Upper lobe of right lung (tissue), 1 donor: ENCODE measurements around the gene RMDN2. TPM values are rescaled to one million over a fixed set of nuclear protein-coding genes. Genes with fewer than 3 reads are reported as not detected.
"Not testable (repeated sequence)": the region's sequence is repeated elsewhere in the genome, so short reads cannot be mapped to it uniquely, and the experiment has no call there.

Source experiments
- ATAC-seq: fragments of 200-7000 bp; cut with Tn5 transposase; one replicate; pipeline ENCODE4 v1.9.1; 2020; ENCODE audit warnings: mild to moderate bottlenecking, moderate library complexity
- DNase-seq: peaks from one replicate; pipeline ENCODE4 v3.0.0-alpha.2; 2020
- H3K27ac ChIP-seq: fragments of 200-600 bp; one replicate; pipeline ENCODE4 v1.8.0; 2022
- H3K27me3 ChIP-seq: fragments of 200-600 bp; one replicate; pipeline ENCODE4 v1.8.0; 2022; ENCODE audit warnings: mild to moderate bottlenecking
- H3K36me3 ChIP-seq: fragments of 200-600 bp; one replicate; pipeline ENCODE4 v1.8.0; 2022
- H3K4me1 ChIP-seq: fragments of 200-600 bp; one replicate; pipeline ENCODE4 v1.8.0; 2022
- H3K4me3 ChIP-seq: fragments of 200-600 bp; one replicate; pipeline ENCODE4 v1.8.0; 2022; ENCODE audit warnings: mild to moderate bottlenecking
- H3K9me3 ChIP-seq: fragments of 200-600 bp; one replicate; pipeline ENCODE4 v1.8.0; 2022
- intact Hi-C: fragments of 100-400 bp; cut with DNase I; formaldehyde crosslinking; loops from one replicate; pipeline ENCODE4 v1.11.0; 2022
- total RNA-seq: library from RNA; stranded (reverse); fragmentation: NEBNext Ultra II Directional; extraction: Animal tissue kit (Norgen Biotek cat#: 25700); gene quantifications from one replicate; pipeline ENCODE4 v1.2.1, GENCODE V29; 2021
- TF ChIP-seq, protein P1 (sequence below): fragments of 200-600 bp; IDR thresholded peaks from one replicate; pipeline ENCODE4 v1.8.0; 2022; ENCODE audit warnings: antibody characterized with exemption
- donor health status: DM: no; HTN: yes; CAD: no; lungs with severe emphysema.

RMDN2 gene
- total RNA-seq, 1 donor from 2014 or later, result 23.1 TPM

DNA sequence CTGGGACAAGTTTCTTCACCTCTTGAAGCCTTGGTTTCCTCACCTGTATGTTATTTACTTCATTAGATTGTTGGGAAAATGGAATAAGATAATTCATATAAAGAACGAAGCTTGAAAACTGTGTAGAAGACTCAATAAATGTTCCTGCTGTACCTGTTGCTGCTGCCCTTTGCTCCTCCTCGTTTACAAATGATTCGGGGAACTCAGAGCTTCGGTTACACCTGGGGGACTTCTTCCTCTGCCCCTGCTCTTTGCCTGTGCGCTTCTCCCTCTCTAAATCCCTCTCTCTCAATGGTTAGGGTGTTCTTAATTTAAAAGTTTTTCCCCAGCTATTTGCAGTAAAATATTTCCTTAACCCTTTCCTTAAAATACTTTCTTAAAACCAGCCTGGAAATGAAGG lies 3.3 kb upstream of the RMDN2 start:
- TF ChIP-seq, protein P1, sequence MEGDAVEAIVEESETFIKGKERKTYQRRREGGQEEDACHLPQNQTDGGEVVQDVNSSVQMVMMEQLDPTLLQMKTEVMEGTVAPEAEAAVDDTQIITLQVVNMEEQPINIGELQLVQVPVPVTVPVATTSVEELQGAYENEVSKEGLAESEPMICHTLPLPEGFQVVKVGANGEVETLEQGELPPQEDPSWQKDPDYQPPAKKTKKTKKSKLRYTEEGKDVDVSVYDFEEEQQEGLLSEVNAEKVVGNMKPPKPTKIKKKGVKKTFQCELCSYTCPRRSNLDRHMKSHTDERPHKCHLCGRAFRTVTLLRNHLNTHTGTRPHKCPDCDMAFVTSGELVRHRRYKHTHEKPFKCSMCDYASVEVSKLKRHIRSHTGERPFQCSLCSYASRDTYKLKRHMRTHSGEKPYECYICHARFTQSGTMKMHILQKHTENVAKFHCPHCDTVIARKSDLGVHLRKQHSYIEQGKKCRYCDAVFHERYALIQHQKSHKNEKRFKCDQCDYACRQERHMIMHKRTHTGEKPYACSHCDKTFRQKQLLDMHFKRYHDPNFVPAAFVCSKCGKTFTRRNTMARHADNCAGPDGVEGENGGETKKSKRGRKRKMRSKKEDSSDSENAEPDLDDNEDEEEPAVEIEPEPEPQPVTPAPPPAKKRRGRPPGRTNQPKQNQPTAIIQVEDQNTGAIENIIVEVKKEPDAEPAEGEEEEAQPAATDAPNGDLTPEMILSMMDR, result no peak
- H3K27me3 ChIP-seq, result no peaks in the 10 kb centered on the region
- no peak overlapping the region for H3K4me3 ChIP-seq
- H3K9me3 ChIP-seq, result no peaks in the 10 kb centered on the region
- H3K27ac ChIP-seq, result no peak overlapping the region
- no peak for ATAC-seq
- H3K4me1 ChIP-seq, result peaks cover 23% of the 10 kb centered on the region
- intact Hi-C loops, result no loop called here
- DNase-seq, result no peak
- H3K36me3 ChIP-seq, result no peaks in the 10 kb centered on the region

- TF ChIP-seq, protein P1, result no peak
- no peaks in the 10 kb centered on the region for H3K9me3 ChIP-seq
- no peaks in the 10 kb centered on the region for H3K27me3 ChIP-seq
- ATAC-seq (no peak), DNase-seq (no peak)
- peaks cover 27% of the 10 kb centered on the region for H3K4me1 ChIP-seq
- no peak overlapping the region for H3K27ac ChIP-seq
- intact Hi-C loops, result no loop called here
- no peak overlapping the region for H3K4me3 ChIP-seq
- no peaks in the 10 kb centered on the region for H3K36me3 ChIP-seq
These were observed 1.6 kb upstream of the RMDN2 start for GRCh38 chr2:37923308-37924055.

DNA sequence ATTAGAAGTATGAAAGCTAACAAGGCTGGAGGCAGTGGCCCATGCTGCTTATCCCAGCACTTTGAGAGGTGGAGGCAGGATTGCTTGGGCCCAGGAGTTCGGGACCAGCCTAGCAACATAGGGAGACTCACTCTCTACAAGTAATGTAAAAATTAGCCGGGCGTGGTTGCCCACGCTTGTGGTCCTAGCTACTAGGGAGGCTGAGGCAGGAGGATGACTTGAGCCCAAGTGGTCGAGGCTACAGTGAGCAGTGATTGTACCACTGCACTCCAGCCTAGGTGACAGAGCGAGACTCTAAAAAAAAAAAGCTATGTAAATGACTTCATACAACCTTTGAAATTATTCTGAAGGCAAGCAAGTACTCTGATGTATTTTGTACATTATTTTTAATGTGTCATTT lies 1.5 kb downstream of the RMDN2 start:
- H3K27me3 ChIP-seq, result no peaks in the 10 kb centered on the region
- no peak overlapping the region for H3K27ac ChIP-seq
- H3K4me3 ChIP-seq, result no peak overlapping the region
- TF ChIP-seq, protein P1, result no peak
- no peak for ATAC-seq
- H3K9me3 ChIP-seq, result no peaks in the 10 kb centered on the region
- H3K36me3 ChIP-seq, result no peaks in the 10 kb centered on the region
- intact Hi-C loops, result no loop called here
- no peak for DNase-seq
- H3K4me1 ChIP-seq, result peaks cover 22% of the 10 kb centered on the region

DNA sequence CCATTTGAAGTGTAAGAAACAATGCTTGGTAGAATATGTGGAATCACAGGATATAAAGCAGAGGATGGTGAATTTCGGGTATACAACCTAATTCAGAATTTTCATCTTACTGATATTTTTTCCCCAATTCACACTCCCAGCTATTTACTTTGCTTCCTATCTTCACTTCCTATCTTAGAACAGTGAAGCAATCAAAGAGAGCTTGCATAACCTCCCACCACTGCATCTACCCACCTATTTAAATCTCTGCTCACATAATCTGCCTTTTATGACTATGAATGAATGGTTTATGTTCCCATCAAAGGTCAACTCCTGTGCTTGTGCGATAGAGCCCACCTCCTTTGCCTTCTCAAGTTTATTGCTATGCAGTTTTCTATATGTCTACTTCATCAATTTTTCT lies 3.3 kb downstream of the RMDN2 start:
- TF ChIP-seq, protein P1, result no peak
- DNase-seq (no peak), ATAC-seq (no peak)
- intact Hi-C loops, result no loop called here
- Histone ChIP-seq H3K36me3 (no peaks in the 10 kb centered on the region), H3K9me3 (no peaks in the 10 kb centered on the region), H3K4me1 (peaks cover 22% of the 10 kb centered on the region), H3K4me3 (no peak overlapping the region), H3K27me3 (no peaks in the 10 kb centered on the region), H3K27ac (no peak overlapping the region)

DNA sequence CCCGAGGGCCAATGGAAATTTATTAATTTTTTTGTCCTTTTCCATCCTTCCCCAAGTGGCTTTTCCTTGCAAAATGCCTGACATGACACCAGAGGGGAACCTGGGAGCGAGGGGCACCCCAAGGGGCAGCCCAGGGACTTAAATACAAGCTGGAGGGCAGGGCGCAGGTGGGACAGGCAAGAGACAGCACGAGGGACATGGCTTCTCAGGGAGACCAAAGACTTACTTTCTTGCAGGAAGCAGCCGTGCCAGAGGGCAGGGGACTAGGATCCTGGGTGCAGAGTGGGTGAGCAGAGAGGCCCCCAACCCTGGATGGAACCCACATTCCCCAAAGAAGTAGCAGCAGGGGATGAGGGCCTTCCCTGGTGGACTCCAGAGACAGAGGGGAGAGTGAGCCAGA lies 5.3 kb downstream of the RMDN2 start:
- peaks cover 22% of the 10 kb centered on the region for H3K4me1 ChIP-seq
- H3K27ac ChIP-seq, intact Hi-C loops, H3K9me3 ChIP-seq, ATAC-seq, H3K4me3 ChIP-seq, H3K27me3 ChIP-seq, H3K36me3 ChIP-seq, DNase-seq: not testable (repeated sequence)

DNA sequence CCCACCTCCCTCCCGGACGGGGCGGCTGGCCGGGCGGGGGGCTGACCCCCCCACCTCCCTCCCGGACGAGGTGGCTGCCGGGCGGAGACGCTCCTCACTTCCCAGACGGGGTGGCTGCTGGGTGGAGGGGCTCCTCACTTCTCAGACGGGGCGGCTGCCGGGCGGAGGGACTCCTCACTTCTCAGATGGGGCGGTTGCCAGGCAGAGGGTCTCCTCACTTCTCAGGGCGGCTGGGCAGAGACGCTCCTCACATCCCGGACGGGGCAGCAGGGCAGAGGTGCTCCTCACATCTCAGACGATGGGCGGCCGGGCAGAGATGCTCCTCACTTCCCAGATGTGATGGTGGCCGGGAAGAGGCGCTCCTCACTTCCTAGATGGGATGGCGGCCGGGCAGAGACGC lies 7.8 kb downstream of the RMDN2 start:
- DNase-seq, H3K36me3 ChIP-seq, H3K27ac ChIP-seq, H3K4me3 ChIP-seq, H3K27me3 ChIP-seq, H3K9me3 ChIP-seq, intact Hi-C loops, ATAC-seq, H3K4me1 ChIP-seq: not testable (repeated sequence)
